ENCODE measurements around the gene GGT5.
"Not testable (repeated sequence)": the region's sequence is repeated elsewhere in the genome, so short reads cannot be mapped to it uniquely, and the experiment has no call there.

The GGT5 gene

DNA sequence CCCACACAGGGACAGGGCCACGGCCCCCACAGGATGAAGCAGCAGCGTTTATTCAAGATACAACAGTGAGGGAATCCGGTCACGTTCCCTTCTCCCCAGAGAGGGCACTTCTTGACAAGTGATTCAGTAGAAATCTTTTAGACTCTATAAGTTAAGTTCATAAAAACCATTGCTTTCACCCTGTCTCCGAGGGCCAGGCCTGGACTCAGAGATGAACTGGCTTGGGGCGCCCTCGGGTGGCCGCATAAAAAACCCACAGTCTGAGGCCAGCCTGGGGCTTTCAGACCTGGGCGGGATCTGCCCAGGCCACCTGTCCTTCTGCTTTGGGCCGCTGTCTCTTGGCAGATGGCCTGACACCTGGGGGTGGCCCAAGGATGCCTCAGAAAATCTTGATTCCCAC is 14.6 kb upstream of the GGT5 start:
- peak; percentile 42 for DNase-seq

GRCh38 chr22:24256736-24257135 is 11.9 kb upstream of the GGT5 start:
- not testable (repeated sequence) for DNase-seq

DNA sequence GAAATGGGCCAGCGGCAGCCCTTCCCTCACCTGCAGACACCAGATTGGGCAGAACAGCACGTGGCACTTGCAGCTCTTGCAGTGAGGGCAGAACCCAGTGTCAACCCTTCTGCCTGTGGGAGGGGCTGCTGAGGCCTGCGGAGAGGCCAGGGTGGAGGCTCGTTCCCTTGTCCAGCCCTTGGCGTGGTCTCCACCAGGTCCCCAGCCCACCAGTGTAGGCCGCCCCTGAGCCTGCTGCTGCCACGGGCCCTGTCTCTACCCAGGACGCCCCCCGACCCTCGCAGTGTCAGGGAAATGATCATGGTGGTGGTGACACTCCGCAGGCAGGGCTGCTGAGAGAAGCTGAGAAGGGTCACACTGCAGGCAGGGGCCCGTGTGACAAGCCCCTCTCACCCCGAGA is 11.3 kb upstream of the GGT5 start:
- DNase-seq = not testable (repeated sequence)

DNA sequence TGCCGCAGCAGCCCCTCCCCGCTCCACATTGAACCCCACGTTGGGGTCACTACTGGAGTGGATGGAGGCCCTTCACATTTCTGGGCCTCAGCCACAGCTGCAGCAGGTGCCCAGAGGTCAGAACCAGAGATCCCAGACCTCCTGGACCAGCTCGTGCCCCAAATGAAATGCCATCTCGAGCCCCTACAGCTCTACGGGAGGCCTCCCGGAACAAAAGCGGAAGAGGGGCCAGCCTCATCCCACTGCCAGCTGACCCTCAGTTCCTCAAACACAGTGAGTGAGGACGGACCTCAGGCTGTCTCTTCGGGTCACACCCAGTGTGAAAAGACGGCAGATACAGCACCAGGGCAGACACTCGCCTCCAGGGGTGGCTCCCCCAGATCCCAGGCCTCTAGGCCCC is 8.2 kb upstream of the GGT5 start:
- DNase-seq = not testable (repeated sequence)

DNA sequence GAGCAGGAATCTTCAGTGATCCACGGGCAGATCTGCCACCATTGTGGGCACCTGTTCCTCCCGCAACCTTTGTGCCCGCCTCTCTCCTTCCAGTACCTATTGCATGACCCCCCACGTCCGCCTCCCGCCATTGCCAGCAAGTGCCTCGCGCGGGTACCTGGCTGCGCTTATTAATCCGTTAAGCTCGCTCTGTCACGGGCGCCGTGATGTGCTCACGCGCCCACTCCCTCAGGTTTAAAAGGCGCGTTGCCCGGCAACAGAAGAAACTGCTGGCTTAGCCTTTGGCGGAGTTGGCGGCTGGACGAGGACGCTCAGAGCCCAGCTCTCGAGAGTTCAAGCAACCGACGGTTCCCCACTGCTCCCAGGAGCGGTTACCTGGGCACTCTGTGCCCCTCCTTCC is 6.4 kb upstream of the GGT5 start:
- DNase-seq = not testable (repeated sequence)

- DNase-seq = not testable (repeated sequence)
These were observed 4.5 kb upstream of the GGT5 start for GRCh38 chr22:24249413-24249812.

- DNase-seq = not testable (repeated sequence)
These were observed 3.7 kb upstream of the GGT5 start for GRCh38 chr22:24248611-24249010.

DNA sequence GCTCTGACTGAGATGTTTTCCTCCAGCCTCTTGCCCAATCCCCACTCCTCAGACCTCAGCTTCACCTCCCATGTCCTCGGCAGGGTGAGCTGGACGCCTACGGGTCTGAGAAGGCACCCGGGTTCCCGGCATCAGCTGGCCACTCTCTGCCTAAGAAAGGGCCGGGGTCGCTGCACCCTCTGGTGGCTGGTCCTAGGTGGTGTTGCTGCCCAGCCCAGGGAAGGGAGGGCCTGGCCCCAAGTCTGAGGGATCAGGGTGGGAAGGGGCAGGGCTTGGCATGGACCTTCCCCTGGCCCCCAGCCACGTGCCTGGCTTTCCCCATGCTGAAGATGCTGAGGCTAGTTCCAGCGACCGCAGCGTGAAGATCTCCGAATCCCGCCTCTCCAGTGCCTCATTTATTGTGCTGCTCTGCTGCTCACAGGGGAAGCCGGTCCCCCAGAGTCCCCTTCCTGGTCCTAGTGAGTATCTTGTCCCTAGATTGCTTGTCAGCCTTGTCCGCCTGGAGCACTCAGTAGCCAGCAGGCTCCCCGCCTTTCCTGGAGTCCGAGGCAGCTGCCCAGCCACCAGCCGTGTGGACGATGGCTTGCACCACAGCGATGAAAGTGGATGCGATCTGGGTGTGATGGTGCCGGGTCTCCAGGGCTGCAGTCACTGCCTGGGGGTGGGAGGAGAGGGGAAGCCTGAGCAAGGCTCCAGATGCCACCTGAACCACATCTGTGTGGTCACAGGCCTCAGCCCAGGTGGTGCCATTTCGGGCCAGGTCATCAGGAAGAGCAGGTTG is 2.9 kb upstream of the GGT5 start:
- peak; percentile 20 for DNase-seq

GRCh38 chr22:24247011-24247507 is 2.2 kb upstream of the GGT5 start:
- DNase-seq = no peak

DNA sequence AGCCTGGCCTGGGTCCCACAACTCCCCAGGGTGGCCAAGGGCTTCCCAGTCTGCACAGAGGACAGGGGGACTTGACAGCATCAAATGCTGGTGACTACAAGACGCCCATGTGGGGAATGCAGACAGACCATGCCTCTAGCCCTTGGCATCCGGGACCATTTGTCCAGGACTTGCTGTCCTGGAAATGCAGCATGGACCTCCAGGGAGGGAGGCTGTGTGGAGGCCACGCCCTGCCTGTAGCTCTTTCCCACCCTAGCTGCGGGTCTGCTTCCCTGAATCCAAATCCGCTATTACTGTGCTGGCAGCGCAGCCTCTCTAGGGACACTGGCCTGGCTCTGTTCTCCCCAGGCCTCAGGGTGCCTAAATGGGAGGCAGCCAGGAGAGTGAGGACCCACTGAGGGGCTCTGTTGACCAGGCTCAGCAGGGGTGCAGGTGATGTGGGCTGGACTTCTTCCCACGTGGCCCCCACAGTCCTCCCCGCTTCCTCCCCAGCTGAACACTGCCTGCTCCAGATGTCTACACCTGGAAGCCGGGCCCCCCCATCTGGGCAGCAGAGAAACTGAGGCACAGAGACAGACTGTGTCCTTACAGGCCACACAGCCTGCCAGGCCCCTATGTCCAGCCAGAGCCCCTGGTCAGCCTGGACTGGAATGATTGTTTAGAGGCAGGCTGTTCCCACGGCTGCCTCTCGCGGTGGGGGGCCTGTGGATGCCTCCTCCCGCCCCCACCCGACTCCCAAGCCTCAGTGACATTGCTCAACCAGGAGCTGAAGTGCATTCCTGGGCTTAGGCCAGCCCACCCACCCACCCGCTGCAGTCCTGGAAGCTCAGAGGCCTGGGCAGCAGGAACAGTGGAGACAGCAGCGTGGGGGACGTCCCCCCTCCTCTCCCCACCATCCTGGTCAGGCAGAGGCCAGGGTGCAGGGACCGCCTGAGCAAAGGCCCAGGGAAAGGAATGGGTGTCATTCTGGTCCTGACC is 991 bp upstream of the GGT5 start:
- DNase-seq = not testable (repeated sequence)

GRCh38 chr22:24244144-24244787 is 616 bp downstream of the GGT5 start:
- DNase-seq = no peak

GRCh38 chr22:24243417-24243816 is 1.5 kb downstream of the GGT5 start:
- not testable (repeated sequence) for DNase-seq

DNA sequence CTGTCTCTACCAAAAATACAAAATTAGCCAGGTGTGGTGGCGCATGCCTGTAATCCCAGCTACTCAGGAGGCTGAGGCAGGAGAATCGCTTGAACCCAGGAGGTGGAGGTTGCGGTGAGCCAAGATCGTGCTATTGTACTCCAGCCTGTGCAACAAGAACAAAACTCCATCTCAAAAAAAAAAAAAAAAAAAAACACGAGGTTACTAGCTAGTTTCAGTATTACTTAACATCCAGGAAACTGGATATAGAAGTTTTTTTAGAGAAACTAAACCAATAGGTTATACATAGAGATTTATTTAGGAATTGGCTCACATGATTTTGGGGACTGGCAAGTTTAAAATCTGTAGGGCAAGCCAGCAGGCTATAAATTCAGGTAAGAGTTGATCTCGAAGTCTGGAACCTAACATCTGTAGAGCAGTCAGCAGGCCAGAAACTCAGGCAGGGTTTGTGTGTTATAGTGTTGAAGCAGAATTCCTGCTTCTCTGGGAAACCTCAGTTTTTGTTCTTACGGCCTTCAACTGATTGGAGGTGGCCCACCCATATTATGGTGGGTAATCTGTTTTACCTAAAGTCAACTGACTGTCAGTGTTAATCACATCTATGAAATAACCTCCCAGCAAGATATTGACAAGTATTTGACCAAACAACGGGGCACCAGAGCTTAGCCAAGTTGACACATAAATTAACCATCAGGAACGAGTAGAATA is 3.7 kb downstream of the GGT5 start:
- DNase-seq = not testable (repeated sequence)

GRCh38 chr22:24240381-24240780 is 4.5 kb downstream of the GGT5 start:
- DNase-seq = no peak

DNA sequence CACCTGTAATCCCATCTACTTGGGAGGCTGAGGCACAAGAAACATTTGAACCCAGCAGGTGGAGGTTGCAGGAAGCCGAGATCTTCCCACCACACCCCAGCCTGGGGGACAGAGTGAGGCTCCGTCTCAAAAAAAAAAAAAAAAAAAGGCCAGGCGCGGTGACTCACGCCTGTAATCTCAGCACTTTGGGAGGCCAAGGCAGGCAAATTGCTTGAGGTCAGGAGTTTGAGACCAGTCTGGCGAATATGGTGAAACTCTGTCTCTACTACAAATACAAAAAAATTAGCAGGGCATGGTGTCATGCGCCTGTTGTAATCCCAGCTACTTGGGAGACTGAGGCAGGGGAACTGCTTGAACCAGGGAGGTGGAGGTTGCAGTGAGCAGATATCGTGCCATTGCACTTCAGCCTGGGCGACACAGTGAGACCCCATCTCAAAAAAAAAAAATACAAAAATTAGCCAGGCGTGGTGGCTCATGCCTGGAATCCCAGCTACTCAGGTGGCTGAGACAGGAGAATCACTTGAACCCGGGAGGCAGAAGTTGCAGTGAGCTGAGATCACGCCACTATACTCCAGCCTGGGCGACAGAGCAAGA is 6.7 kb downstream of the GGT5 start:
- DNase-seq = not testable (repeated sequence)

GRCh38 chr22:24236656-24237055 is 8.2 kb downstream of the GGT5 start:
- no peak for DNase-seq

- DNase-seq = no peak
These were observed 9.6 kb downstream of the GGT5 start for GRCh38 chr22:24235315-24235714.

DNA sequence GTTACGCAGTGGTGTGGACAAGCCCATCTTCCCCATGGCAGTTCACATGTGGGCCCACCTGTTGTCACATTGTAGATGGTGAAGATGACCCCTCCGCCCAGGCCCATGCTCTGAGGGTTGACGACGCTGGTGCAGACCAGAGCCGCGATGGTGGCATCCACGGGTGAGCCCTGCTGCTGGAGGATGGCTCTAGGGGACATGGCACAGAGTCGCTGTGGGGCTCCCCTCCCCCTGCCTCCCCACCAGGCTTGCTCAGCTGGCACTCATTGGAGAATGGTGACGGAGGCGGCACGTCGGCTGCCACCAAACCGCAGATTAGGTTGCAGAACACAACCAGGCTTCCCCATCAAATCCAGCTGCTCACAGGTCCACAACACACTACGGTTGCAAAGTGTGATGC is 11.1 kb downstream of the GGT5 start:
- DNase-seq = no peak

GRCh38 chr22:24233235-24233634 is 11.6 kb downstream of the GGT5 start:
- DNase-seq = no peak

DNA sequence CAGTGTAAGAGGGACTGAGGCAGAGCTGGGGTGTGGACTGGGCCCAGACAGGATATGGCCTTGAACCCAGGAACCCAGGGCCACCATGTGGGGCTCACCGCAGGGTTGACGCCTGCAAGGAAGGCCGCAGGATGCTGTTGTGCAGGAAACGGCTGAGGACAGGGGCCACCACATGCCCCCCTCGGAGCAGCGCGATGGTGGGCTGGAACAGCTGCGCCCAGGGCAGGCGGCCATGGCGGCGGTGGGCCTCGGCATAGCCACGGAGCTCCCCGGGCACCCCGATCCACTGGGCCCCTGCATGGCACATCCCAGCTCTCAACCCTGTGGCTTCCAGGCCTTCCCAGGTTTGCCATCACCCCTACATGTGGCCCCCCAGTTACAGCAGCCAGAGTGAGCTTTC is 12.2 kb downstream of the GGT5 start:
- DNase-seq = no peak

DNA sequence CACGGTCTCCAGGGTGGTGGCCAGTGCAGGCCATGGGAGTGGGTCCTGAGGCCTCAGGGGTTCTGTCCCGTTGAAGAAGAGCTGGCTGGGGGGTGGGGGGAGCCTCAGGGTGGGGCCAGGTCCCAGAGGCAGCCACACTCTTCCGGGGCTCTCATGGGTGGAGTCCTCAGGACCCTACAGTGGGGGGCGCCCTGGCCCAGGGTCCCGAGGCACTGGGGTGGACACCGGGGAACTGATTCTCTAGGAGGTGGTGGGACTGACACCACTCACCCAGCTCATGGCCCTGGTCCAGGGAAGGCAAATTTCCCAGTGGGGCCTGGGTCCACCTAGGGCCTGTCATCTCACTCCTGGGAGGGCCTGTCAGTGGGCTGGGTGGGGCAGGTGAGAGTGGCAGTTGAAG is 12.8 kb downstream of the GGT5 start:
- DNase-seq = no peak

DNA sequence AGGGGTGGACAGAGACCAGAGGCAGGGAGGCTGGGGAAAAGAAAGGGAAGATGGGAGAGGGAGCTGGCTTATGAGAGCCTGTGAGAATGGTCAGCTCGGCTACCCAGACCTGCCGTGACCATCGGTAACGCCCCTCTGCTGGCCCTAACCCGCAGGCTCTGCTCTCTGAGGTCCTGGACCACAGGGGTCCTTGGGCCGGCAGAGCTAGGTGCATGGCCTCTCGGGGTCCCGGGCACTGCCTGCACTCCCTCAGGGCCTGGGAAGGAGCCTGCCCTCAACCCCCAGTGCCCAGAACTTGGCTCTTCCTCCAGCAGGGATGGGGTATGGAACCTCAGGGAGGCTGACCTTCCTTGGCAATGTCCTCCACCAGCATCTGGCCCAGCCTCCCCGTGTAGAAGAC is 13.2 kb downstream of the GGT5 start:
- no peak for DNase-seq

All from NCI-H1105 treated with DMSO at 0.1 percent for 48 hours (cell line).